MCF 10A (cell line): Measurements from ENCODE around the gene COL4A1. TPM values are rescaled to one million over a fixed set of nuclear protein-coding genes. Genes with fewer than 3 reads are reported as not detected.

Experiments
- BruUV-seq: library from RNA; stranded (reverse); fragments of 400-500 nt; replicated peaks from 2 replicates; lab custom pipeline; 2021; lab: Mats Ljungman, UMichigan
- CTCF ChIA-PET: fragments of 300-600 bp; sonication (Branson Sonifier 250); formaldehyde crosslinking; extraction: SDS; loops from one replicate; lab custom pipeline; 2021; ENCODE audit warnings: antibody characterized with exemption, inconsistent platforms; lab: Yijun Ruan, JAX
- POLR2A ChIA-PET: fragments of 300-600, 350-650 bp; sonication (Branson Sonifier 250); formaldehyde crosslinking; extraction: SDS; loops from one replicate; lab custom pipeline; 2020; ENCODE audit warnings: antibody characterized with exemption, inconsistent platforms; lab: Yijun Ruan, JAX
- DNase-seq: peaks from one replicate; pipeline ENCODE4 v3.0.0-alpha.2; 2018; ENCODE audit not compliant: unreplicated experiment
- H3K27ac Mint-ChIP-seq: one replicate; pipeline ENCODE4 v1.8.0; 2022; ENCODE audit warnings: mild to moderate bottlenecking, low read depth, mixed read lengths; ENCODE audit not compliant: unreplicated experiment
- H3K27me3 Mint-ChIP-seq: one replicate; pipeline ENCODE4 v1.8.0; 2022; ENCODE audit warnings: mixed read lengths; ENCODE audit not compliant: insufficient read depth, unreplicated experiment
- H3K36me3 Mint-ChIP-seq: one replicate; pipeline ENCODE4 v1.8.0; 2022; ENCODE audit warnings: mild to moderate bottlenecking, moderate library complexity, mixed read lengths; ENCODE audit not compliant: insufficient read depth, unreplicated experiment
- H3K4me1 Mint-ChIP-seq: one replicate; pipeline ENCODE4 v1.8.0; 2022; ENCODE audit warnings: mixed read lengths; ENCODE audit not compliant: insufficient read depth, unreplicated experiment
- H3K4me3 Mint-ChIP-seq: one replicate; pipeline ENCODE4 v1.8.0; 2022; ENCODE audit warnings: mild to moderate bottlenecking, moderate library complexity, mixed read lengths; ENCODE audit not compliant: unreplicated experiment
- H3K9me3 Mint-ChIP-seq: one replicate; pipeline ENCODE4 v1.8.0; 2022; ENCODE audit warnings: mixed read lengths; ENCODE audit not compliant: unreplicated experiment
- CTCF ChIP-seq: fragments of 200-600 bp; IDR thresholded peaks from one replicate; pipeline ENCODE4 v1.8.0; 2022; ENCODE audit warnings: antibody characterized with exemption, mild to moderate bottlenecking; ENCODE audit not compliant: unreplicated experiment
- intact Hi-C: fragments of 100-400 bp; cut with micrococcal nuclease; formaldehyde crosslinking; loops from 2 replicates; pipeline ENCODE4 v1.14.1; 2022
- total RNA-seq: library from RNA; stranded (reverse); gene quantifications from 2 replicates; pipeline ENCODE4 v1.2.3, GENCODE V29; 2022

Gene COL4A1
- total RNA-seq, 1 experiment from 2014 or later: 42.1 TPM

GRCh38 chr13:110276553-110276950, 30.4 kb downstream of the COL4A1 start:
- Mint-ChIP-seq H3K27ac (no peak overlapping the region), H3K4me1 (no peaks in the 10 kb centered on the region), H3K9me3 (no peaks in the 10 kb centered on the region), H3K4me3 (no peak overlapping the region), H3K27me3 (no peaks in the 10 kb centered on the region), H3K36me3 (no peaks in the 10 kb centered on the region)
- POLR2A ChIA-PET: no interaction called here
- intact Hi-C loops: no loop called here
- BruUV-seq: no TSS peak
- DNase-seq: no peak
- CTCF ChIA-PET: interaction anchor here (1.2 kb wide), 1 partner anchor 12 kb away, joined by 3 read pairs; no protein-coding TSS in a partner anchor
- no peak for TF ChIP-seq CTCF

- no peak for DNase-seq
- CTCF ChIA-PET: interaction anchor here (0.7 to 1.4 kb wide), 3 partner anchors 9 to 166 kb away, joined by 3 to 6 read pairs (median 3); no protein-coding TSS in a partner anchor
- no peak overlapping the region for H3K4me3 Mint-ChIP-seq
- POLR2A ChIA-PET: no interaction called here
- no peaks in the 10 kb centered on the region for H3K9me3 Mint-ChIP-seq
- no peaks in the 10 kb centered on the region for H3K27me3 Mint-ChIP-seq
- no peaks in the 10 kb centered on the region for H3K36me3 Mint-ChIP-seq
- intact Hi-C loops: no loop called here
- BruUV-seq: no TSS peak
- TF ChIP-seq CTCF: no peak
- no peaks in the 10 kb centered on the region for H3K4me1 Mint-ChIP-seq
- no peak overlapping the region for H3K27ac Mint-ChIP-seq
Measured at GRCh38 chr13:110275931-110276552, 30.9 kb downstream of the COL4A1 start.

- CTCF ChIA-PET: interaction anchor here (0.6 to 1.4 kb wide), 5 partner anchors 10 to 137 kb away, joined by 3 to 6 read pairs (median 4); no protein-coding TSS in a partner anchor
- no peak overlapping the region for H3K4me3 Mint-ChIP-seq
- no peak overlapping the region for H3K27ac Mint-ChIP-seq
- POLR2A ChIA-PET: interaction anchor here (0.6 to 0.7 kb wide), 2 partner anchors 45 to 127 kb away, joined by 3 to 5 read pairs; no protein-coding TSS in a partner anchor
- no TSS peak for BruUV-seq
- H3K36me3 Mint-ChIP-seq: no peaks in the 10 kb centered on the region
- intact Hi-C loops: loop anchor here (1.0 kb wide), 1 partner anchor 138 kb away; no protein-coding TSS in a partner anchor
- no peaks in the 10 kb centered on the region for H3K9me3 Mint-ChIP-seq
- no peaks in the 10 kb centered on the region for H3K4me1 Mint-ChIP-seq
- DNase-seq: peak; percentile 15
- H3K27me3 Mint-ChIP-seq: no peaks in the 10 kb centered on the region
- TF ChIP-seq CTCF: peak; percentile 20
Measured at GRCh38 chr13:110274687-110275086, 32.3 kb downstream of the COL4A1 start.

GRCh38 chr13:110273254-110273653, 33.7 kb downstream of the COL4A1 start:
- POLR2A ChIA-PET: no interaction called here
- H3K27ac Mint-ChIP-seq: no peak overlapping the region
- BruUV-seq: no TSS peak
- H3K36me3 Mint-ChIP-seq: no peaks in the 10 kb centered on the region
- no peak for DNase-seq
- no peaks in the 10 kb centered on the region for H3K4me1 Mint-ChIP-seq
- intact Hi-C loops: no loop called here
- no peaks in the 10 kb centered on the region for H3K9me3 Mint-ChIP-seq
- no peak overlapping the region for H3K4me3 Mint-ChIP-seq
- CTCF ChIA-PET: no interaction called here
- no peaks in the 10 kb centered on the region for H3K27me3 Mint-ChIP-seq
- TF ChIP-seq CTCF: no peak
